Stimulated activated CD8-positive, alpha-beta memory T cell treated with anti-CD3 and anti-CD28 coated beads, Interleukin-12 subunit alpha, Interleukin-12 subunit beta, amount 100 ng/mL, for 4 hours (primary cell): Measurements from ENCODE around the gene MCAM.

Experiments
- DNase-seq: peaks from one replicate; pipeline ENCODE4 v3.0.0-alpha.2; 2020; ENCODE audit warnings: low read depth

MCAM gene

GRCh38 chr11:119262668-119263351, 54.1 kb downstream of the MCAM start:
- DNase-seq = no peak

GRCh38 chr11:119258983-119259382, 57.9 kb downstream of the MCAM start:
- no peak for DNase-seq
